Fibroblast of lung (primary cell): ENCODE data around the gene KMT2E. TPM values are rescaled to one million over a fixed set of nuclear protein-coding genes. Genes with fewer than 3 reads are reported as not detected.

Source experiments
- DNase-seq, 2 donors: peaks; one replicate each; pipeline versions ENCODE4 v3.0.0 to v3.0.0-alpha.2; 2010; ENCODE audit warnings: low read depth in 2 of 2
- H2AFZ ChIP-seq: 2 replicates; pipeline ENCODE4 v1.5.1; 2012; ENCODE audit warnings: low read length, control low read depth, inconsistent platforms
- H3K27ac ChIP-seq: 2 replicates; pipeline ENCODE4 v1.5.1; 2011; ENCODE audit warnings: low read length, control low read depth; ENCODE audit not compliant: insufficient read depth
- H3K27me3 ChIP-seq: 2 replicates; pipeline ENCODE4 v1.5.1; 2011; ENCODE audit warnings: mild to moderate bottlenecking, low read length; ENCODE audit not compliant: control insufficient read depth, insufficient read depth
- H3K36me3 ChIP-seq: 2 replicates; pipeline ENCODE4 v1.5.1; 2011; ENCODE audit warnings: low read length; ENCODE audit not compliant: control insufficient read depth, insufficient read depth
- H3K4me1 ChIP-seq: 2 replicates; pipeline ENCODE4 v1.5.1; 2011; ENCODE audit warnings: low read length; ENCODE audit not compliant: control insufficient read depth, insufficient read depth; ENCODE audit errors: extremely low read depth
- H3K4me2 ChIP-seq: 2 replicates; pipeline ENCODE4 v1.5.1; 2011; ENCODE audit warnings: low read length, control low read depth; ENCODE audit not compliant: insufficient read depth; ENCODE audit errors: extremely low read depth
- H3K4me3 ChIP-seq, 4 experiments: fragments of 200-600 bp in 1 of 4; sonication (generic) in 1 of 4; replicated peaks in 1 of 4; 2 replicates each; pipeline ENCODE4 v1.5.1; 2011 to 2016; ENCODE audit warnings: low read length in 4 of 4, low read depth in 3 of 4, mild to moderate bottlenecking in 3 of 4, control low read depth in 2 of 4, inconsistent platforms in 1 of 4, mixed read lengths in 1 of 4; ENCODE audit not compliant: insufficient read depth in 1 of 4; ENCODE audit errors: control extremely low read depth in 1 of 4
- H3K79me2 ChIP-seq: 2 replicates; pipeline ENCODE4 v1.5.1; 2012; ENCODE audit warnings: mild to moderate bottlenecking, low read length, inconsistent platforms; ENCODE audit not compliant: control insufficient read depth, insufficient read depth
- H3K9ac ChIP-seq: 2 replicates; pipeline ENCODE4 v1.5.1; 2011; ENCODE audit warnings: mild to moderate bottlenecking, low read length, control low read depth; ENCODE audit not compliant: insufficient read depth
- H3K9me3 ChIP-seq: 2 replicates; pipeline ENCODE4 v1.5.1; 2012; ENCODE audit warnings: low read depth, low read length; ENCODE audit not compliant: control insufficient read depth, insufficient read depth
- H4K20me1 ChIP-seq: 2 replicates; pipeline ENCODE4 v1.5.1; 2011; ENCODE audit warnings: low read length; ENCODE audit not compliant: control insufficient read depth, insufficient read depth; ENCODE audit errors: extremely low read depth
- EZH2 ChIP-seq: IDR thresholded peaks from 2 replicates; pipeline ENCODE4 v1.5.1; 2012; ENCODE audit warnings: low read length, control low read depth, mild to moderate bottlenecking; ENCODE audit errors: missing control alignments
- polyA plus RNA-seq, 2 donors: library from polyadenylated mRNA; depleted of rRNA in 1 of 2; stranded (reverse) in 1 of 2; unstranded in 1 of 2; fragments of >200 nt; gene quantifications; 2 replicates each; pipeline ENCODE4 v1.2.1, GENCODE V29; 2011 to 2012; ENCODE audit warnings: missing spikeins in 1 of 2
- total RNA-seq: library from RNA; depleted of rRNA; stranded (reverse); fragments of >200 nt; gene quantifications from 2 replicates; pipeline ENCODE4 v1.2.1, GENCODE V29; 2014
- TF ChIP-seq, protein P1 (sequence below), 2 donors: IDR thresholded peaks in 1 of 2; conservative IDR thresholded peaks in 1 of 2; 1 replicate in 1 of 2; 2 replicates in 1 of 2; pipeline ENCODE4 v1.5.1; 2011 to 2012; ENCODE audit warnings: low read length in 2 of 2, control low read depth in 1 of 2, inconsistent platforms in 1 of 2, low read depth in 1 of 2, mild to moderate bottlenecking in 1 of 2

The KMT2E gene
- total and polyA plus RNA-seq, 2 donors (not counting 1 experiment from before 2014, with no cell fraction given): 7.5 to 95.0 TPM

DNA sequence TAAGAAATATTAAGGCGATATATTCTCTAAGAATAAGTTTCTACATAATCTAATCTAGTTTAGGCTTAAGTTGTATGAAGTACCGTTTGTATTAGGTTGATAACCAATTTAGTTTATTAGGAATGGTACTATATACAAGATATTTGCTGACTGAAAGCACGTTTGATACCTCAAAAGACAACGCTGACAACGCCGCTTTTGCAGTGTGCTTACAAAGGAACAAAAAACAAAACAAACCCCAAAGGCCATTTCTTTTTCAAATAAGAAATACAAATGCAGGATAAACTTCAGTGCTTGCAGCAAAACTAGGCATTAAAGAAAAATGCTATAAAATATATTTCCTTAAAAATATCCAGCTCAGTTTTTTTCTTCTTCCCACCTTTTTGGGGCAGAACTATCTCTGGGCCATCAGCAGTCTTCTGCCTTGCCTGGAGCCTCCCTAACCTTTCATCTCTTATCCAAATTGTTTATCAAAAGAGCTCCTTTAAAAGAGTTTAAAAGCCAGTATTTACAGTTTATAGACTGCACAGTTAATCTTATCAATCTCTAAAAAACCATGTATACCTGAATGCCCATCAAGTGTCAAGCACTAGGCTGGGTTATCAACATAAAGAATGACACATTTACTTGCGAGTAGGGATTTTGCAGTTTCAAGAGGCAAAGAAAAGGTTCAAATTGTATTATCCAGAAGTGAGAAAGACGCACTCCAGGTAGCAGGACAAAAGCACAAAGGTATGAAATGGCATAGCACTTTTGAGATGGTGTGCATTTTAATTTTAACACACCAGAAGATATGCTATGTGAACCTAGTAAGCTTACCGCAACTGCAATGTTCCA lies 4.1 kb upstream of the KMT2E start:
- H3K4me3 ChIP-seq: peak overlapping the region; percentile 71 to 92 (median 76)
- no peak for DNase-seq
- H3K27me3 ChIP-seq: no peaks in the 10 kb centered on the region
- H2AFZ ChIP-seq: no peak overlapping the region
- peaks cover 4% of the 10 kb centered on the region for H3K36me3 ChIP-seq
- peak overlapping the region; percentile 51 for H3K9ac ChIP-seq
- H3K79me2 ChIP-seq: peaks cover 86% of the 10 kb centered on the region
- H3K4me2 ChIP-seq: peak overlapping the region; percentile 94
- no peaks in the 10 kb centered on the region for H3K9me3 ChIP-seq
- TF ChIP-seq, protein P1, sequence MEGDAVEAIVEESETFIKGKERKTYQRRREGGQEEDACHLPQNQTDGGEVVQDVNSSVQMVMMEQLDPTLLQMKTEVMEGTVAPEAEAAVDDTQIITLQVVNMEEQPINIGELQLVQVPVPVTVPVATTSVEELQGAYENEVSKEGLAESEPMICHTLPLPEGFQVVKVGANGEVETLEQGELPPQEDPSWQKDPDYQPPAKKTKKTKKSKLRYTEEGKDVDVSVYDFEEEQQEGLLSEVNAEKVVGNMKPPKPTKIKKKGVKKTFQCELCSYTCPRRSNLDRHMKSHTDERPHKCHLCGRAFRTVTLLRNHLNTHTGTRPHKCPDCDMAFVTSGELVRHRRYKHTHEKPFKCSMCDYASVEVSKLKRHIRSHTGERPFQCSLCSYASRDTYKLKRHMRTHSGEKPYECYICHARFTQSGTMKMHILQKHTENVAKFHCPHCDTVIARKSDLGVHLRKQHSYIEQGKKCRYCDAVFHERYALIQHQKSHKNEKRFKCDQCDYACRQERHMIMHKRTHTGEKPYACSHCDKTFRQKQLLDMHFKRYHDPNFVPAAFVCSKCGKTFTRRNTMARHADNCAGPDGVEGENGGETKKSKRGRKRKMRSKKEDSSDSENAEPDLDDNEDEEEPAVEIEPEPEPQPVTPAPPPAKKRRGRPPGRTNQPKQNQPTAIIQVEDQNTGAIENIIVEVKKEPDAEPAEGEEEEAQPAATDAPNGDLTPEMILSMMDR (conservative IDR thresholded peaks at IDR 0.05 in 1 of 2, IDR thresholded peaks at IDR 0.05 in 1 of 2; ENCODE audit: low read depth in 1 of 2, low read length in 2 of 2): no peak
- TF ChIP-seq EZH2: no peak
- peaks cover 3% of the 10 kb centered on the region for H4K20me1 ChIP-seq
- peak overlapping the region; percentile 100 for H3K27ac ChIP-seq
- H3K4me1 ChIP-seq: no peaks in the 10 kb centered on the region

GRCh38 chr7:105010504-105011130 lies 3.4 kb upstream of the KMT2E start:
- H3K27me3 ChIP-seq: no peaks in the 10 kb centered on the region

More at GRCh38 chr7:105010504-105011130, 3.4 kb upstream of the KMT2E start:
- Histone ChIP-seq H3K4me2 (peak overlapping the region; percentile 94), H3K4me1 (no peaks in the 10 kb centered on the region), H3K36me3 (peaks cover 4% of the 10 kb centered on the region), H4K20me1 (peaks cover 3% of the 10 kb centered on the region), H3K9me3 (no peaks in the 10 kb centered on the region), H3K4me3 (peak overlapping the region; percentile 71 to 92 (median 76)), H2AFZ (no peak overlapping the region), H3K27ac (peak overlapping the region; percentile 100), H3K79me2 (peaks cover 86% of the 10 kb centered on the region), H3K9ac (peak overlapping the region; percentile 99)
- no peak for TF ChIP-seq EZH2
- TF ChIP-seq, protein P1 (conservative IDR thresholded peaks at IDR 0.05 in 1 of 2, IDR thresholded peaks at IDR 0.05 in 1 of 2; ENCODE audit: low read depth in 1 of 2, low read length in 2 of 2): no peak
- DNase-seq: no peak
